K562 (cell line): Measurements from ENCODE around the gene GABRB1. TPM values are rescaled to one million over a fixed set of nuclear protein-coding genes. Genes with fewer than 3 reads are reported as not detected.

ENCODE experiments used
- ATAC-seq: fragments of 200-7000 bp; cut with Tn5 transposase; 3 replicates; pipeline ENCODE4 v1.9.1; 2020; ENCODE audit warnings: moderate library complexity
- BruUV-seq: library from RNA; stranded (reverse); fragments of 400-500 nt; replicated peaks from 2 replicates; lab custom pipeline; 2021; lab: Mats Ljungman, UMichigan
- CTCF ChIA-PET: fragments of 300-600 bp; formaldehyde crosslinking; extraction: SDS; loops from one replicate; lab custom pipeline; 2021; ENCODE audit warnings: low intra/inter-chr PET ratio; lab: Yijun Ruan, JAX
- POLR2A ChIA-PET: fragments of 300-600, 350-650 bp; sonication (Branson Sonifier 250); formaldehyde crosslinking; extraction: SDS; loops from one replicate; lab custom pipeline; 2021; ENCODE audit warnings: antibody characterized with exemption, inconsistent platforms; lab: Yijun Ruan, JAX
- DNase-seq, 4 experiments: peaks; one replicate each; pipeline versions ENCODE4 v3.0.0 to v3.0.0-alpha.2; 2011 to 2018; ENCODE audit warnings: low spot score in 3 of 4, mixed read lengths in 3 of 4; ENCODE audit errors: extremely low read depth in 1 of 4
- FAIRE-seq: peaks from 2 replicates; lab custom pipeline; 2011; peaks lifted over from hg19 to GRCh38; lab: Jason Lieb, UNC
- H2AFZ ChIP-seq: 2 replicates; pipeline ENCODE4 v1.6.0; 2011; ENCODE audit warnings: low read depth, low read length, control low read depth, inconsistent platforms
- H3K27ac ChIP-seq: fragments of 200-600 bp; 3 replicates; pipeline ENCODE4 v1.8.0; 2011; ENCODE audit warnings: low read depth, mild to moderate bottlenecking, control low read depth, inconsistent platforms, low read length, moderate library complexity, mixed read lengths; ENCODE audit errors: extremely low read depth
- H3K27me3 ChIP-seq, 2 experiments: fragments of 300-600 bp in 1 of 2; 2 replicates in 1 of 2; 3 replicates in 1 of 2; pipeline versions ENCODE4 v1.6.0 to v1.8.0; 2011; ENCODE audit warnings: inconsistent platforms in 2 of 2, low read length in 2 of 2, mild to moderate bottlenecking in 1 of 2, mixed read lengths in 1 of 2, moderate library complexity in 1 of 2; ENCODE audit not compliant: control insufficient read depth in 2 of 2, insufficient read depth in 2 of 2
- H3K36me3 ChIP-seq: fragments of 300-600 bp; 3 replicates; pipeline ENCODE4 v1.8.0; 2011; ENCODE audit warnings: mild to moderate bottlenecking, low read length, inconsistent platforms; ENCODE audit not compliant: control insufficient read depth, insufficient read depth
- H3K4me1 ChIP-seq, 2 experiments: fragments of 200-600 bp in 1 of 2; replicated peaks in 1 of 2; 2 replicates in 1 of 2; 3 replicates in 1 of 2; pipeline versions ENCODE4 v1.5.1 to v1.8.0; 2011; ENCODE audit warnings: inconsistent platforms in 2 of 2, low read length in 2 of 2, mild to moderate bottlenecking in 1 of 2, mixed read lengths in 1 of 2, moderate library complexity in 1 of 2; ENCODE audit not compliant: control insufficient read depth in 2 of 2, insufficient read depth in 2 of 2
- H3K4me2 ChIP-seq: 2 replicates; pipeline ENCODE4 v1.6.1; 2011; ENCODE audit warnings: low read length, control low read depth, inconsistent platforms, mixed read lengths; ENCODE audit not compliant: insufficient read depth
- H3K4me3 ChIP-seq: fragments of 200-600 bp; sonication (generic), shearing (Covaris generic); 2 replicates; pipeline ENCODE4 v1.5.1; 2016; ENCODE audit warnings: control low read depth, inconsistent platforms
- H3K79me2 ChIP-seq: fragments of 200-600 bp; 3 replicates; pipeline ENCODE4 v1.8.0; 2011; ENCODE audit warnings: low read length, inconsistent platforms; ENCODE audit not compliant: control insufficient read depth, insufficient read depth
- H3K9ac ChIP-seq, 2 experiments: 2 replicates each; pipeline versions ENCODE4 v1.6.0 to v1.6.1; 2011; ENCODE audit warnings: low read depth in 2 of 2, low read length in 2 of 2, control low read depth in 1 of 2, inconsistent platforms in 1 of 2, mild to moderate bottlenecking in 1 of 2, mixed read lengths in 1 of 2; ENCODE audit not compliant: insufficient read depth in 1 of 2
- H3K9me1 ChIP-seq: one replicate; pipeline ENCODE4 v1.6.0; 2011; ENCODE audit warnings: inconsistent platforms, mild to moderate bottlenecking, low read length, moderate library complexity; ENCODE audit not compliant: control insufficient read depth, insufficient read depth
- H3K9me3 ChIP-seq: replicated peaks from 2 replicates; pipeline ENCODE4 v1.5.1; 2011; ENCODE audit warnings: low read depth, low read length, inconsistent platforms; ENCODE audit not compliant: control insufficient read depth, insufficient read depth
- H4K20me1 ChIP-seq: replicated peaks from 2 replicates; pipeline ENCODE4 v1.6.1; 2011; ENCODE audit warnings: low read length, inconsistent platforms, mixed read lengths; ENCODE audit not compliant: control insufficient read depth, insufficient read depth
- HDGF ChIP-seq: fragments of 450-650 bp; IDR thresholded peaks from 2 replicates; pipeline ENCODE4 v1.6.1; 2016
- PHF21A ChIP-seq: fragments of 450-650 bp; IDR thresholded peaks from 2 replicates; pipeline ENCODE4 v1.6.1; 2017; ENCODE audit warnings: low read depth, borderline replicate concordance
- USF1 ChIP-seq: sonication (generic); formaldehyde crosslinking; IDR thresholded peaks from 2 replicates; pipeline ENCODE4 v1.9.0; 2022; ENCODE audit warnings: mild to moderate bottlenecking, missing genetic modification reagents
- ZBTB11 ChIP-seq, 3 experiments: fragments of 200-800 bp in 1 of 3; fragments of 250-450 bp in 1 of 3; fragments of 450-650 bp in 1 of 3; sonication (Bioruptor Pico) in 1 of 3; sonication (Bioruptor generic) in 1 of 3; formaldehyde crosslinking in 1 of 3; IDR thresholded peaks; 2 replicates each; pipeline versions ENCODE4 v1.6.1 to v1.8.0; 2016 to 2022; ENCODE audit warnings: mild to moderate bottlenecking in 2 of 3, missing genetic modification characterization in 2 of 3, missing compliant biosample characterization in 1 of 3, moderate library complexity in 1 of 3
- ZNF197 ChIP-seq: fragments of 200-800 bp; sonication (Bioruptor generic); IDR thresholded peaks from 2 replicates; pipeline ENCODE4 v1.6.1; 2016; ENCODE audit warnings: low read depth, missing genetic modification characterization, missing compliant biosample characterization
- whole genome bisulfite sequencing: fragments of 100-300 bp; shearing (Covaris generic); methylation state at CpG from one replicate; pipeline ENCODE4 v1.1.6; 2016; ENCODE audit warnings: low coverage, mixed read lengths; ENCODE audit not compliant: insufficient coverage; ENCODE audit errors: missing lambda C conversion rate; 5-methylcytosine and 5-hydroxymethylcytosine counted together
- in situ Hi-C: fragments of 300-500 bp; cut with MboI; formaldehyde crosslinking; loops from 4 replicates; pipeline ENCODE4 v1.15.0; 2018; ENCODE audit warnings: inconsistent platforms, mixed read lengths
- intact Hi-C: fragments of 100-400 bp; cut with micrococcal nuclease; formaldehyde crosslinking; loops from 2 replicates; pipeline ENCODE4 v1.14.2; 2022
- polyA plus RNA-seq, 8 experiments: library from polyadenylated mRNA; depleted of rRNA in 4 of 8; stranded (reverse) in 5 of 8; unstranded in 3 of 8; fragments of >200 nt; fragmentation: Nextera tagmentation in 2 of 8; fragmentation: Illumina TruSeq in 1 of 8; extraction: Ambion mirVana in 2 of 8; extraction: Trizol in 1 of 8; gene quantifications; 2 replicates each; pipeline versions ENCODE4 v1.2.1 to v1.2.3, GENCODE V29; 2011 to 2014; ENCODE audit warnings: inconsistent platforms in 1 of 8, missing spikeins in 1 of 8
- total RNA-seq, 7 experiments: library from RNA; depleted of rRNA in 6 of 7; stranded (reverse); fragments of >200 nt in 6 of 7; fragmentation: Illumina TruSeq in 2 of 7; extraction: Trizol in 2 of 7; gene quantifications; 2 replicates each; pipeline versions ENCODE4 v1.2.1 to v1.2.3, GENCODE V29; 2011 to 2021; ENCODE audit warnings: low replicate concordance in 1 of 7
- TF ChIP-seq, protein P1 (sequence below): fragments of 250-450 bp; sonication (Bioruptor Pico); IDR thresholded peaks from 2 replicates; pipeline ENCODE4 v1.8.0; 2022; ENCODE audit warnings: moderate library complexity, mild to moderate bottlenecking, inconsistent platforms

GABRB1 gene
- total and polyA plus RNA-seq, 9 of the 15 experiments (the other 6 are each of a cell fraction or from before 2014, with no cell fraction given) = not detected

- TF ChIP-seq, protein P1, sequence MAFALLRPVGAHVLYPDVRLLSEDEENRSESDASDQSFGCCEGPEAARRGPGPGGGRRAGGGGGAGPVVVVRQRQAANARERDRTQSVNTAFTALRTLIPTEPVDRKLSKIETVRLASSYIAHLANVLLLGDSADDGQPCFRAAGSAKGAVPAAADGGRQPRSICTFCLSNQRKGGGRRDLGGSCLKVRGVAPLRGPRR (CRISPR knock-in tag) = no peak
- TF ChIP-seq ZBTB11 (CRISPR knock-in tag; IDR thresholded peaks at IDR 0.05) (no peak), ZNF197 (CRISPR knock-in tag) (no peak), USF1 (CRISPR knock-in tag) (no peak)
Measured at GRCh38 chr4:47210828-47211227, 179.5 kb downstream of the GABRB1 start (continued).

DNA sequence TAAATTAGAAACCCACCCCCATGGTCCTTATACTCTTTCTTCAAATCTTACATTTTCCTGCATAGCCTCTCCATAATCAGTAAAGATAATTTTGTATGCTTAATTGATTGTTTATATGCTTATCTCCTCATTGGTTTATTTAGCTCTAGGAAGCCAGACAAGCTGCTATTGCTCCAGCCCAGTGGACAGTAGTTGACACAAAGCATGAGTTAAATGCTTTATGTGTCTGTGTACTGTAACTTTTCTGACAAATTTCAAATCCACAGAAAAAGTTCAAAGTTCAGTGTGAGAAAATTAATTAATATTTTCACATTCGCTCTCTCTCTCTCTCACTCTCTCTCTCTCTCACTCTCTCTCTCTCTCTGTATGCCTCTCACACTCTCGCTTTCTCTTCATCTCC is 181.7 kb downstream of the GABRB1 start:
- ATAC-seq = no peak

More for the DNA sequence above, 181.7 kb downstream of the GABRB1 start:
- Histone ChIP-seq H3K4me2 (no peak overlapping the region), H3K27me3 (no peaks in the 10 kb centered on the region), H3K4me3 (no peak overlapping the region), H3K9ac (no peak overlapping the region), H3K9me3 (no peaks in the 10 kb centered on the region), H3K4me1 (no peaks in the 10 kb centered on the region), H3K27ac (no peak overlapping the region), H2AFZ (no peak overlapping the region)
- FAIRE-seq = no peak
- in situ Hi-C loops (no loop called here), intact Hi-C loops (no loop called here)
- DNase-seq = no peak
- 0% methylated on average over 1 of the region's 2 CpGs for WGBS
- BruUV-seq = no TSS peak
- no peak for TF ChIP-seq HDGF
- no peak for TF ChIP-seq PHF21A
- TF ChIP-seq, all 486 proteins: peak for 0
- no peaks in the 10 kb centered on the region for H3K79me2 ChIP-seq
- H4K20me1 ChIP-seq = no peaks in the 10 kb centered on the region
- no peaks in the 10 kb centered on the region for H3K36me3 ChIP-seq
- CTCF ChIA-PET = no interaction called here
- POLR2A ChIA-PET = no interaction called here
- no peaks in the 10 kb centered on the region for H3K9me1 ChIP-seq
